NT2/D1 (cell line): Measurements from ENCODE around the gene AKAP8L.

ENCODE experiments used
- DNase-seq: peaks from one replicate; pipeline ENCODE4 v3.0.0-alpha.2; 2011; ENCODE audit warnings: low read depth, low spot score
- H3K27me3 ChIP-seq: 2 replicates; pipeline ENCODE4 v1.6.0; 2011; ENCODE audit warnings: mild to moderate bottlenecking; ENCODE audit not compliant: insufficient read length, insufficient read depth
- H3K36me3 ChIP-seq: 2 replicates; pipeline ENCODE4 v1.6.1; 2011; ENCODE audit warnings: mild to moderate bottlenecking, low read length, mixed read lengths; ENCODE audit not compliant: insufficient read depth, insufficient read length
- H3K4me1 ChIP-seq: 2 replicates; pipeline ENCODE4 v1.5.1; 2011; ENCODE audit not compliant: insufficient read depth, insufficient read length
- H3K4me3 ChIP-seq: 2 replicates; pipeline ENCODE4 v1.5.1; 2011; ENCODE audit warnings: low read depth; ENCODE audit not compliant: insufficient read length
- H3K9ac ChIP-seq: 2 replicates; pipeline ENCODE4 v1.6.0; 2011; ENCODE audit warnings: low read depth; ENCODE audit not compliant: insufficient read length
- H3K9me3 ChIP-seq: 2 replicates; pipeline ENCODE4 v1.5.1; 2011; ENCODE audit warnings: mild to moderate bottlenecking, low read length; ENCODE audit not compliant: insufficient read depth
- SUZ12 ChIP-seq: IDR thresholded peaks from 2 replicates; pipeline ENCODE4 v1.6.1; 2011; ENCODE audit not compliant: insufficient read length, insufficient read depth; ENCODE audit errors: extremely low read depth
- YY1 ChIP-seq: IDR thresholded peaks from 2 replicates; pipeline ENCODE4 v1.6.1; 2011; ENCODE audit not compliant: insufficient read length, insufficient read depth
- ZNF274 ChIP-seq: IDR thresholded peaks from 2 replicates; pipeline ENCODE4 v1.6.1; 2011; ENCODE audit warnings: mild to moderate bottlenecking, low read depth, low read length

AKAP8L gene, protein sequence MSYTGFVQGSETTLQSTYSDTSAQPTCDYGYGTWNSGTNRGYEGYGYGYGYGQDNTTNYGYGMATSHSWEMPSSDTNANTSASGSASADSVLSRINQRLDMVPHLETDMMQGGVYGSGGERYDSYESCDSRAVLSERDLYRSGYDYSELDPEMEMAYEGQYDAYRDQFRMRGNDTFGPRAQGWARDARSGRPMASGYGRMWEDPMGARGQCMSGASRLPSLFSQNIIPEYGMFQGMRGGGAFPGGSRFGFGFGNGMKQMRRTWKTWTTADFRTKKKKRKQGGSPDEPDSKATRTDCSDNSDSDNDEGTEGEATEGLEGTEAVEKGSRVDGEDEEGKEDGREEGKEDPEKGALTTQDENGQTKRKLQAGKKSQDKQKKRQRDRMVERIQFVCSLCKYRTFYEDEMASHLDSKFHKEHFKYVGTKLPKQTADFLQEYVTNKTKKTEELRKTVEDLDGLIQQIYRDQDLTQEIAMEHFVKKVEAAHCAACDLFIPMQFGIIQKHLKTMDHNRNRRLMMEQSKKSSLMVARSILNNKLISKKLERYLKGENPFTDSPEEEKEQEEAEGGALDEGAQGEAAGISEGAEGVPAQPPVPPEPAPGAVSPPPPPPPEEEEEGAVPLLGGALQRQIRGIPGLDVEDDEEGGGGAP

DNA sequence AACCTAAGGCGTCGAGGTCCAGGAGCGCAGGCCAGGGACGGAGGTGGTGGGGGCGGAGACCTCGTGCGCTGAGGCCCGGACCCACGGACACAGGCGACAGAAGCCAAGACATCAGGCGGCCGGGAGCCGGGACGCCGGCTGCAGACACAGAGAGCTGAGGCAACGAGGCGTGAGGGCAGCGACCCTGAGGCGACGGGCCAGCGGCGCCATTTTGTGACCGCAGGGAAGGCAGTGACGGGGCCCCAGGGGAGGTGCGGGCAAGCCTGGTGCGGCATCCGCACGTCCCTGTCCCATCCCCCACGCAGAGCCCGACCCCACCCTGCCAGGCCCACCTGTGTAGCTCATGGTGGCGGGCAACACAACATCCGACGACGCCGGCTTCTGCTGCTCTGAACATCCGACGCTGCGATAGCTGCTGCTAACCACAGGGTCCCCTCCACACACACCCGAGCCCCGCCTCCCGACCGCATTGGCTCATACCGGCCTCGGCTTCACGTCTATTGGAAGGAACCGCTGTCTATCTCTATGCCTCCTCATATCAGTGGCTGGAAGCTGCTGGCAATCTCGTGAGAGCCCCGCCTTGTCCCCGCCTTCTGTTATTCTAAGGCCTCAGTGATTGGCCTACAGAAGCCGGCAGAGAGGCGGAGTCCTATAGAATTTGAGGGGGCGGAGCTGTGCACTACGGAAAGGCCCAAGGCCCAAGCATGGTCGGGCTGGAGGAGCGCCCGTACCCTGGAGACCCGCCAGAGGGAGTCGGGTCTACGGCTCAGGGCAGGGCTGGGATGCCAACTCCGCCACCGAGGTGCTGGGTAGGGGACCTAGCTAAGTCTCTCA, at the start of gene AKAP8L:
TSS of gene AKAP8L (minus strand) at position 410 of the 834 bp plus-strand sequence. CDS start at position 345, 65 bp downstream.
- peaks cover 8% of the 10 kb centered on the region for H3K4me1 ChIP-seq
- DNase-seq, result peak; percentile 100
- no peaks in the 10 kb centered on the region for H3K27me3 ChIP-seq
- peaks cover 54% of the 10 kb centered on the region for H3K36me3 ChIP-seq
- peaks cover 9% of the 10 kb centered on the region; the same call in 1 of the 2 replicates for H3K9me3 ChIP-seq
- H3K4me3 ChIP-seq, result peak within 1 kb of the TSS; percentile 98
- peak within 1 kb of the TSS; percentile 99 for H3K9ac ChIP-seq
- no peak for TF ChIP-seq SUZ12
- TF ChIP-seq YY1, result peak; percentile 76
- no peak for TF ChIP-seq ZNF274

GRCh38 chr19:15467734-15468214, 49.0 kb upstream of the AKAP8L start:
- peaks cover 49% of the 10 kb centered on the region for H3K27me3 ChIP-seq
- no peak for DNase-seq
- H3K36me3 ChIP-seq, result no peaks in the 10 kb centered on the region
- H3K9ac ChIP-seq, result no peak overlapping the region
- H3K9me3 ChIP-seq, result no peaks in the 10 kb centered on the region
- H3K4me3 ChIP-seq, result no peak overlapping the region
- H3K4me1 ChIP-seq, result peaks cover 3% of the 10 kb centered on the region
- no peak for TF ChIP-seq SUZ12

- Histone ChIP-seq H3K27me3 (peaks cover 42% of the 10 kb centered on the region), H3K9me3 (no peaks in the 10 kb centered on the region), H3K36me3 (no peaks in the 10 kb centered on the region), H3K9ac (no peak overlapping the region), H3K4me1 (peaks cover 3% of the 10 kb centered on the region), H3K4me3 (no peak overlapping the region)
- no peak for DNase-seq
- TF ChIP-seq ZNF274, result no peak
- TF ChIP-seq SUZ12, result no peak
- TF ChIP-seq YY1, result no peak
Observed at GRCh38 chr19:15466851-15467733, 48.3 kb upstream of the AKAP8L start.

- Histone ChIP-seq H3K9ac (no peak within 1 kb of the TSS), H3K4me3 (no peak within 1 kb of the TSS), H3K27me3 (peaks cover 48% of the 10 kb centered on the region), H3K4me1 (peaks cover 9% of the 10 kb centered on the region), H3K36me3 (no peaks in the 10 kb centered on the region), H3K9me3 (no peaks in the 10 kb centered on the region)
- DNase-seq, result no peak
- no peak for TF ChIP-seq YY1
- TF ChIP-seq ZNF274, result no peak
- TF ChIP-seq SUZ12, result no peak
Observed at GRCh38 chr19:15464394-15465385, 45.9 kb upstream of the AKAP8L start, which contains the start of gene RASAL3. Gene RASAL3, minus strand, starts transcription at chr19:15464544. Its CDS starts 186 bp downstream, at chr19:15464358.

DNA sequence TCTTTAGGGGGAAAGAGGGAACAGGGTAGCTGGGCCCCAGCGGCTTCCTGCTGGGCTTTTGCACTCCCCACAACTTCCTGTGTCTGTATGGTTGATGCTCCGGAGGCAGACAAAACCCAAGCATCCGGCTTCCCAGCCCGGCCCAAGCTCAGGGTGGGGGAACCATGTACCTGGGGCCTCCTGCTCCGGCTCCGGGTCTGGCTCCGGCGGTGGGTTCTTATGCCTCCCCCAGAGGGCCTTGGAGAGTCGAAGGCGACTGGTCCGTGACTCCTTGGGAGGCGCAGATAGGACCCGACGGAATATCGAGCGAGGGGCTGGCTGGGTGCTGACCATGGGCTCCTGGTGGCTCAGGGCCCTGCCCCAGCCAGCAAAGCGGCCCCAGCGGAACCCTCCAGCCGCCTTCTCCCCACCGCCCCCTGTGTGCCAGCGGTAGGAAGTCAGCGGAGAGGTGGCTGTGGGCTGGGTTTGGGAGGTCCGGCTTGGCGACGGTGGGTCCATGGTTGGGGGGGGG, 45.1 kb upstream of the AKAP8L start:
- no peak for TF ChIP-seq SUZ12
- Histone ChIP-seq H3K4me3 (no peak overlapping the region), H3K27me3 (peaks cover 47% of the 10 kb centered on the region), H3K9ac (no peak overlapping the region), H3K4me1 (peaks cover 6% of the 10 kb centered on the region), H3K36me3 (no peaks in the 10 kb centered on the region), H3K9me3 (no peaks in the 10 kb centered on the region)
- no peak for DNase-seq
